ENCODE data around the gene TACC3. TPM values are rescaled to one million over a fixed set of nuclear protein-coding genes. Genes with fewer than 3 reads are reported as not detected.

Gene TACC3
- total RNA-seq, 4 donors from 2014 or later = 14.9 to 41.3 (median 19.6) TPM

GRCh38 chr4:1787411-1788077 lies 66.2 kb downstream of the TACC3 start:
- intact Hi-C loops (cut with DNase I) = no loop called here
- DNase-seq = no peak
- no peaks in the 10 kb centered on the region for H3K36me3 ChIP-seq
- H3K9me3 ChIP-seq = no peaks in the 10 kb centered on the region
- TF ChIP-seq POLR2A (IDR thresholded peaks at IDR 0.05) (no peak), CTCF (IDR thresholded peaks at IDR 0.05) (no peak)
- peak overlapping the region in 3 of 4 donors; percentile 68 to 78 (median 69) for H3K27ac ChIP-seq
- H3K27me3 ChIP-seq = no peaks in the 10 kb centered on the region
- 8 to 28% methylated on average over 11 to 18 of the region's 25 CpGs for WGBS, 2 donors
- H3K4me3 ChIP-seq = no peak overlapping the region
- peaks cover 68 to 87% (median 69%) of the 10 kb centered on the region in 3 donors for H3K4me1 ChIP-seq

- peaks cover 65 to 82% (median 65%) of the 10 kb centered on the region in 3 donors for H3K4me1 ChIP-seq
- no peaks in the 10 kb centered on the region for H3K9me3 ChIP-seq
- H3K27ac ChIP-seq = peak overlapping the region; percentile 63 to 78 (median 72)
- intact Hi-C loops (cut with DNase I) = no loop called here
- no peaks in the 10 kb centered on the region for H3K27me3 ChIP-seq
- TF ChIP-seq CTCF (IDR thresholded peaks at IDR 0.05) (no peak), POLR2A (IDR thresholded peaks at IDR 0.05) (no peak)
- H3K4me3 ChIP-seq = no peak overlapping the region
- no peaks in the 10 kb centered on the region for H3K36me3 ChIP-seq
- WGBS, 2 donors = 44% methylated on average over 8 of the region's 13 CpGs
- DNase-seq = no peak
These were observed 67.1 kb downstream of the TACC3 start for GRCh38 chr4:1788254-1788973.

- DNase-seq = no peak
- peaks cover 0 to 8% (median 0%) of the 10 kb centered on the region in 4 donors for H3K27me3 ChIP-seq
- intact Hi-C loops (cut with DNase I) = no loop called here
- TF ChIP-seq POLR2A (IDR thresholded peaks at IDR 0.05) (peak in 1 of 4 donors; percentile 47), CTCF (IDR thresholded peaks at IDR 0.05) (peak in 2 of 6 experiments; percentile 21 to 24)
- H3K36me3 ChIP-seq = no peaks in the 10 kb centered on the region
- H3K27ac ChIP-seq = peak overlapping the region; percentile 26 to 78 (median 72)
- H3K4me1 ChIP-seq = peaks cover 58 to 79% (median 63%) of the 10 kb centered on the region in 3 donors
- H3K9me3 ChIP-seq = no peaks in the 10 kb centered on the region
- no peak overlapping the region for H3K4me3 ChIP-seq
- WGBS, 2 donors = 38% methylated on average over 6 of the region's 21 CpGs; no CpG with 5 or more reads in 1 of the 2 donors
These were observed 68.2 kb downstream of the TACC3 start for GRCh38 chr4:1789552-1789951.

- H3K27ac ChIP-seq = peak overlapping the region; percentile 26 to 78 (median 72)
- no peaks in the 10 kb centered on the region for H3K36me3 ChIP-seq
- H3K4me3 ChIP-seq = no peak overlapping the region
- WGBS, 2 donors = 40 to 60% methylated on average over 1 of the region's 10 CpGs
- H3K4me1 ChIP-seq = peaks cover 53 to 79% (median 63%) of the 10 kb centered on the region in 3 donors
- intact Hi-C loops (cut with DNase I) = no loop called here
- DNase-seq = no peak
- H3K9me3 ChIP-seq = no peaks in the 10 kb centered on the region
- TF ChIP-seq CTCF (IDR thresholded peaks at IDR 0.05) (no peak), POLR2A (IDR thresholded peaks at IDR 0.05) (no peak)
- peaks cover 0 to 13% (median 0%) of the 10 kb centered on the region in 4 donors for H3K27me3 ChIP-seq
These were observed 68.7 kb downstream of the TACC3 start for GRCh38 chr4:1790005-1790404.

Measured in esophagus squamous epithelium (tissue), 5 donors.